CD4-positive, alpha-beta T cell (primary cell): Measurements from ENCODE around the gene CXADR. TPM values are rescaled to one million over a fixed set of nuclear protein-coding genes. Genes with fewer than 3 reads are reported as not detected.

ENCODE experiments used
- ATAC-seq: fragments of 200-7000 bp; cut with Tn5 transposase; one replicate; pipeline ENCODE4 v1.10.0; 2022; ENCODE audit warnings: mild to moderate bottlenecking; ENCODE audit not compliant: poor library complexity
- CTCF ChIA-PET: fragments of 350-600 bp; sonication (Branson Sonifier 250); formaldehyde crosslinking; loops from one replicate; lab custom pipeline; 2021; ENCODE audit warnings: antibody characterized with exemption, inconsistent platforms; lab: Charles Lee
- POLR2A ChIA-PET: fragments of 350-600 bp; sonication (Branson Sonifier 250); formaldehyde crosslinking; loops from one replicate; lab custom pipeline; 2021; ENCODE audit warnings: antibody characterized with exemption, inconsistent platforms; lab: Charles Lee
- DNase-seq, 14 experiments: peaks; one replicate each; pipeline ENCODE4 v3.0.0-alpha.2; 2013 to 2020; ENCODE audit warnings: mixed read lengths in 2 of 14
- H3K27ac ChIP-seq, 2 donors: one replicate each; pipeline versions ENCODE4 v1.5.1 to v1.7.0; 2013; ENCODE audit warnings: low read length in 2 of 2, low read depth in 1 of 2, mild to moderate bottlenecking in 1 of 2
- H3K27me3 ChIP-seq, 2 experiments: 1 replicate in 1 of 2; 2 replicates in 1 of 2; pipeline versions ENCODE4 v1.6.1 to v1.7.0; 2013; ENCODE audit warnings: low read length in 2 of 2, control low read depth in 1 of 2, mild to moderate bottlenecking in 1 of 2, moderate library complexity in 1 of 2; ENCODE audit not compliant: insufficient read depth in 2 of 2, control insufficient read depth in 1 of 2
- H3K36me3 ChIP-seq: one replicate; pipeline ENCODE4 v1.6.1; 2013; ENCODE audit warnings: low read length, control low read depth; ENCODE audit not compliant: insufficient read depth
- H3K4me1 ChIP-seq: one replicate; pipeline ENCODE4 v1.6.1; 2013; ENCODE audit warnings: low read length, control low read depth; ENCODE audit not compliant: insufficient read depth
- H3K4me3 ChIP-seq: one replicate; pipeline ENCODE4 v1.5.1; 2013; ENCODE audit warnings: mild to moderate bottlenecking, low read length, moderate library complexity
- H3K9me3 ChIP-seq, 2 experiments: 1 replicate in 1 of 2; 2 replicates in 1 of 2; pipeline versions ENCODE4 v1.6.1 to v1.7.0; 2013; ENCODE audit warnings: low read length in 2 of 2, mild to moderate bottlenecking in 2 of 2, control low read depth in 1 of 2, moderate library complexity in 1 of 2; ENCODE audit not compliant: control insufficient read depth in 1 of 2, insufficient read depth in 1 of 2
- H3K27ac Mint-ChIP-seq: one replicate; pipeline ENCODE4 v1.8.0; 2020; ENCODE audit warnings: mixed read lengths
- H3K27me3 Mint-ChIP-seq: one replicate; pipeline ENCODE4 v1.8.0; 2021; ENCODE audit warnings: mixed read lengths
- H3K36me3 Mint-ChIP-seq: one replicate; pipeline ENCODE4 v1.8.0; 2021; ENCODE audit warnings: low read depth, mixed read lengths
- H3K4me1 Mint-ChIP-seq: one replicate; pipeline ENCODE4 v1.8.0; 2021; ENCODE audit warnings: low read depth, mixed read lengths
- H3K4me3 Mint-ChIP-seq: one replicate; pipeline ENCODE4 v1.8.0; 2020; ENCODE audit warnings: mild to moderate bottlenecking, mixed read lengths
- H3K9me3 Mint-ChIP-seq: one replicate; pipeline ENCODE4 v1.8.0; 2020; ENCODE audit warnings: mixed read lengths
- CTCF ChIP-seq: fragments of 200-600 bp; IDR thresholded peaks from one replicate; pipeline ENCODE4 v1.8.0; 2022; ENCODE audit warnings: antibody characterized with exemption, mild to moderate bottlenecking
- intact Hi-C, 2 experiments: fragments of 100-400 bp; cut with DNase I in 1 of 2; cut with micrococcal nuclease in 1 of 2; formaldehyde crosslinking; loops; one replicate each; pipeline versions ENCODE4 v1.15.1 to v1.9.0; 2023 to 2025; cut with DNase I, micrococcal nuclease
- total RNA-seq, 174 experiments: library from RNA in 2 of 174; stranded (reverse) in 2 of 174; gene quantifications; one replicate each; pipeline ENCODE4 v1.2.3 and lab custom pipeline; 2021 to 2026

Gene CXADR
- total RNA-seq, 2 experiments from 2014 or later = 0.52 to 0.53 TPM

GRCh38 chr21:17536381-17536780 is 23.5 kb downstream of the CXADR start:
- intact Hi-C loops = no loop called here
- H3K27me3 Mint-ChIP-seq = peaks cover 9% of the 10 kb centered on the region
- ATAC-seq (no peak), DNase-seq (no peak)
- POLR2A ChIA-PET = no interaction called here
- Histone ChIP-seq H3K27me3 (no peaks in the 10 kb centered on the region), H3K9me3 (no peaks in the 10 kb centered on the region), H3K4me1 (no peaks in the 10 kb centered on the region), H3K27ac (no peak overlapping the region), H3K4me3 (no peak overlapping the region), H3K36me3 (no peaks in the 10 kb centered on the region)
- no peaks in the 10 kb centered on the region for H3K4me1 Mint-ChIP-seq
- no peaks in the 10 kb centered on the region for H3K9me3 Mint-ChIP-seq
- no peaks in the 10 kb centered on the region for H3K36me3 Mint-ChIP-seq
- no peak for TF ChIP-seq CTCF
- CTCF ChIA-PET = no interaction called here
- H3K27ac Mint-ChIP-seq = no peak overlapping the region
- H3K4me3 Mint-ChIP-seq = no peak overlapping the region

GRCh38 chr21:17537299-17537698 is 24.5 kb downstream of the CXADR start:
- TF ChIP-seq CTCF = no peak
- Histone ChIP-seq H3K36me3 (no peaks in the 10 kb centered on the region), H3K4me3 (no peak overlapping the region), H3K9me3 (no peaks in the 10 kb centered on the region), H3K27ac (no peak overlapping the region), H3K4me1 (no peaks in the 10 kb centered on the region), H3K27me3 (no peaks in the 10 kb centered on the region)
- ChIA-PET POLR2A (interaction anchor here (0.6 kb wide), 1 partner anchor 12 kb away, joined by 3 read pairs; no protein-coding TSS in a partner anchor), CTCF (interaction anchor here (1.0 kb wide), 1 partner anchor 26 kb away, joined by 3 read pairs; no protein-coding TSS in a partner anchor)
- no peaks in the 10 kb centered on the region for H3K36me3 Mint-ChIP-seq
- H3K9me3 Mint-ChIP-seq = no peaks in the 10 kb centered on the region
- no peak overlapping the region for H3K27ac Mint-ChIP-seq
- intact Hi-C loops = no loop called here
- peaks cover 9% of the 10 kb centered on the region for H3K27me3 Mint-ChIP-seq
- no peak overlapping the region for H3K4me3 Mint-ChIP-seq
- no peaks in the 10 kb centered on the region for H3K4me1 Mint-ChIP-seq
- no peak for ATAC-seq
- no peak for DNase-seq

DNA sequence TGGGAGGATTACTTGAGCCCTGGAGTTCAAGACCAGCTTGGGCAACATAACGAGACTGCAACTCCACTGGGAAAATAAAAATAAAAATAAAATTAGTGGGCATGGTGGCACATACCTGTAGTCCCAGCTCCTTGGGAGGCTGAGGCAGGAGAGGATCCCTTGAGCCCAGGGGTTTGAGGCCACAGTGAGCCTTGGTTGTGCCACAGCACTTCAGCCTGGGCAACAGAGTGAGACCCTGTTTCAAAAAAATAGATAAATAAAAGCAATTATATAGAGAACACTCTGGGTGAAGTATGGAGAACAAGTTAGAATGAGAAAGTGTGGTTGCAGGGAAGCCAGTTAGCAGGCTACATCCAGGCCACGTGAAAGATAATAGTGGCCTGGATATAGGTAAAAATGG is 25.7 kb downstream of the CXADR start:
- no peak for TF ChIP-seq CTCF
- H3K27ac Mint-ChIP-seq = no peak overlapping the region

More for the DNA sequence above, 25.7 kb downstream of the CXADR start:
- Mint-ChIP-seq H3K27me3 (peaks cover 9% of the 10 kb centered on the region), H3K4me3 (no peak overlapping the region), H3K9me3 (no peaks in the 10 kb centered on the region), H3K4me1 (no peaks in the 10 kb centered on the region), H3K36me3 (no peaks in the 10 kb centered on the region)
- no peak for ATAC-seq
- Histone ChIP-seq H3K27ac (no peak overlapping the region), H3K4me1 (no peaks in the 10 kb centered on the region), H3K4me3 (no peak overlapping the region), H3K9me3 (no peaks in the 10 kb centered on the region), H3K36me3 (no peaks in the 10 kb centered on the region), H3K27me3 (no peaks in the 10 kb centered on the region)
- CTCF ChIA-PET = no interaction called here
- intact Hi-C loops = no loop called here
- no peak for DNase-seq
- POLR2A ChIA-PET = no interaction called here
